Naive thymus-derived CD8-positive, alpha-beta T cell (primary cell): ENCODE data around the gene SRSF2. TPM values are rescaled to one million over a fixed set of nuclear protein-coding genes. Genes with fewer than 3 reads are reported as not detected.
A peak's percentile ranks its signal among the peaks of the same experiment; 100 is the strongest.
"Not testable (repeated sequence)": the region's sequence is repeated elsewhere in the genome, so short reads cannot be mapped to it uniquely, and the experiment has no call there.

Source experiments
- ATAC-seq, 2 donors: fragments of 150-1000 bp; cut with Tn5 transposase in 1 of 2; sonication (Bioruptor Pico), chemical (Tn5 transposase) in 1 of 2; 1 replicate in 1 of 2; 2 replicates in 1 of 2; pipeline ENCODE4 v1.10.0; 2021; ENCODE audit warnings: mild to moderate bottlenecking in 2 of 2, moderate library complexity in 2 of 2
- POLR2A ChIA-PET: fragments of 350-600 bp; sonication (Branson Sonifier 250); formaldehyde crosslinking; loops from one replicate; lab custom pipeline; 2021; ENCODE audit warnings: antibody characterized with exemption; lab: Charles Lee
- DNase-seq, 10 donors: peaks; one replicate each; pipeline versions ENCODE4 v3.0.0 to v3.0.0-alpha.2; 2020 to 2022
- H3K27ac Mint-ChIP-seq, 10 donors: one replicate each; pipeline ENCODE4 v1.8.0; 2020 to 2022; ENCODE audit warnings: mild to moderate bottlenecking in 10 of 10, mixed read lengths in 10 of 10, moderate library complexity in 4 of 10, inconsistent platforms in 1 of 10
- H3K27me3 Mint-ChIP-seq, 5 donors: one replicate each; pipeline ENCODE4 v1.8.0; 2021 to 2022; ENCODE audit warnings: mixed read lengths in 5 of 5
- H3K36me3 Mint-ChIP-seq, 3 donors: one replicate each; pipeline ENCODE4 v1.8.0; 2020 to 2022; ENCODE audit warnings: mixed read lengths in 3 of 3, mild to moderate bottlenecking in 2 of 3, inconsistent platforms in 1 of 3
- H3K4me1 Mint-ChIP-seq, 4 donors: one replicate each; pipeline ENCODE4 v1.8.0; 2021 to 2022; ENCODE audit warnings: mixed read lengths in 4 of 4
- H3K4me3 Mint-ChIP-seq, 10 donors: one replicate each; pipeline ENCODE4 v1.8.0; 2020 to 2022; ENCODE audit warnings: mild to moderate bottlenecking in 10 of 10, mixed read lengths in 10 of 10, moderate library complexity in 6 of 10, inconsistent platforms in 1 of 10
- H3K9me3 Mint-ChIP-seq, 9 donors: one replicate each; pipeline ENCODE4 v1.8.0; 2020 to 2022; ENCODE audit warnings: mixed read lengths in 9 of 9, mild to moderate bottlenecking in 3 of 9, inconsistent platforms in 1 of 9, moderate library complexity in 1 of 9
- polyA plus RNA-seq, 3 donors: library from polyadenylated mRNA; unstranded; fragments of 300-500 nt; fragmentation: Illumina TruSeq; gene quantifications; one replicate each; pipeline ENCODE4 v1.2.3, GENCODE V29; 2021
- total RNA-seq, 8 experiments: library from RNA in 2 of 8; stranded (reverse) in 2 of 8; gene quantifications; one replicate each; pipeline ENCODE4 v1.2.3 and lab custom pipeline; 2021 to 2026

SRSF2 gene
- total and polyA plus RNA-seq, 5 experiments from 2014 or later, result 101 to 377 (median 106) TPM

DNA sequence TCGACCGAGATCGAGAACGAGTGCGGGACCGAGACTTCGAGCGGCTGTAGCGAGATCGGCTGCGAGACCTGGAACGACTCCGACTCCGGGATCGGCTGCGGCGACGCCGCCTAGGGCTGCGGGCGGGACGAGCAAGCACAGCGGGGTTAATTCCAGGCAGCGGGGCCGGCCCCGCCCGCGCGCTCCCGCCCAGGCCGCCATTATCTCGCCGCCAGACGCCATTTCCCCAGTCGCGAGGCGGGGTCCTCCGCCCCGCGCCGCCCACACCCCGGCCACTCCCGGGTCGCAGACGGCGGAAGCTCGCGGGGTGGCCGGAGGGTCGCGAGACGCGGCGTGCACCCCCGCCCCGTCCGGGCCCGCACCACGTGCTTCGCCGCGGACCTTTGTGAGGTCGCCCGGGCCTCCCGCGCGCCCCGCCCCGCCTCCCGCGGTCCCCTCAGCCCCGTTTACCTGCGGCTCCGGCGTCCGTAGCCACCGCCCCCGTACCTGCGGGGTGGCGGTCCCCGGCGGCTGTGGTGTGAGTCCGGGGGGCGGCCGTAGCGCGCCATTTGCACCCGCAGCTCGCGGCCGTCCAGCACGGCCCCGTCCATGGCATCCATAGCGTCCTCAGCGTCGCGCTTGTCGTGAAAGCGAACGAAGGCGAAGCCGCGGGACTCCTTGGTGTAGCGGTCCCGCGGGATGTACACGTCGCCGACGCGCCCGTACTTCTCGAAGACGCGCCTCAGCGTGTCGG is 616 bp downstream of the SRSF2 start:
- Mint-ChIP-seq H3K27me3 (no peaks in the 10 kb centered on the region), H3K36me3 (peaks cover 21 to 56% (median 34%) of the 10 kb centered on the region in 3 donors), H3K27ac (peak overlapping the region; percentile 85 to 100 (median 98)), H3K4me1 (peaks cover 34 to 72% (median 61%) of the 10 kb centered on the region in 4 donors), H3K4me3 (peak overlapping the region; percentile 95 to 98 (median 96)), H3K9me3 (no peaks in the 10 kb centered on the region)
- DNase-seq (peak; percentile 35 to 77 (median 62)), ATAC-seq (peak; percentile 11 to 29)
- POLR2A ChIA-PET, result interaction anchor here (0.6 to 7.2 kb wide), 19 partner anchors 11 to 1624 kb away, joined by 3 to 184 read pairs (median 5); partner anchors contain the start of genes JMJD6, METTL23 and TMEM94

DNA sequence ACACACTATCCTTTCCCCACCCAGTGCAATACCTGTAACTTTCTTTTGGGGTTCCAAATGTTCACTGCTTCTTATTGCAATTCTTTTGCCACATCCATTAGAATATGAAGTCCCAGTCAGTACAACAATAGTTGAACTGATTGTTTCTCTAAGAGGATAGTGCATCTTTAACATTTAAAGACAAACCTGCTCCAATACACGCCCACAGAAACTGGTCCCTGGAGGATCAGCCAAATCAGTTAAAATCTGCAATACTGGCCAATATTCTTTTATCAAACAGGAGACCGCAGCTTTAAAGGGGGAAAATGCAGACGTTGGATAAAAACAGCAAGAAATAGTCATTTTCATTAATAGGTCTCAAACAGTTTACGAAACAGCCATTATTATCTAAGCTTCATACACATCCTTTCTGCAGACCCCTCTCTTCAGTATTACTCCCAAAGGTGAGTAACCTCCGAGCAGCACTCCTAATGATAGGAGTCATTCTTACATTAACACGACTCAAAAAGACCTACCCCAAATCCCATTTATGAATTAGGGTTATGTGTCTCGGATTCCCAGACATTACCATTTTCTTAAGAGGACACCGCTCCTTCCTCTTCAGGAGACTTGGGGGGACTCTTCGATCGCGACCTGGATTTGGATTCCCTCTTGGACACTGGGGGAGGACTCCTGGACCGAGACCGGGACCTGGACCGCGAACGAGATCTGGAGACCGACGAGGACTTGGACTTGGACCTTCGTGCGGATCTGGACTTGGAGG is 1.4 kb downstream of the SRSF2 start:
- no peaks in the 10 kb centered on the region for H3K27me3 Mint-ChIP-seq
- DNase-seq (no peak), ATAC-seq (no peak)
- H3K4me3 Mint-ChIP-seq, result peak overlapping the region; percentile 90 to 98 (median 94)
- POLR2A ChIA-PET, result interaction anchor here (0.6 to 7.2 kb wide), 15 partner anchors 10 to 1395 kb away, joined by 3 to 184 read pairs (median 5); partner anchors contain the start of genes JMJD6, METTL23 and WBP2
- H3K36me3 Mint-ChIP-seq, result peaks cover 21 to 55% (median 32%) of the 10 kb centered on the region in 3 donors
- no peaks in the 10 kb centered on the region for H3K9me3 Mint-ChIP-seq
- H3K4me1 Mint-ChIP-seq, result peaks cover 34 to 73% (median 63%) of the 10 kb centered on the region in 4 donors
- H3K27ac Mint-ChIP-seq, result peak overlapping the region; percentile 85 to 99 (median 97)

GRCh38 chr17:76735006-76735405 is 2.1 kb downstream of the SRSF2 start:
- H3K4me1 Mint-ChIP-seq, result peaks cover 34 to 72% (median 65%) of the 10 kb centered on the region in 4 donors
- peaks cover 21 to 61% (median 31%) of the 10 kb centered on the region in 3 donors for H3K36me3 Mint-ChIP-seq
- H3K27ac Mint-ChIP-seq, result peak overlapping the region; percentile 85 to 99 (median 97)
- ATAC-seq, result no peak
- H3K9me3 Mint-ChIP-seq, result no peaks in the 10 kb centered on the region
- POLR2A ChIA-PET, result interaction anchor here (0.7 to 7.2 kb wide), 8 partner anchors 10 to 1199 kb away, joined by 3 to 184 read pairs (median 21); partner anchors contain the start of genes JMJD6 and METTL23
- peak overlapping the region; percentile 90 to 98 (median 94) for H3K4me3 Mint-ChIP-seq
- peak in 2 of 10 donors; percentile 29 to 34 for DNase-seq
- no peaks in the 10 kb centered on the region for H3K27me3 Mint-ChIP-seq

DNA sequence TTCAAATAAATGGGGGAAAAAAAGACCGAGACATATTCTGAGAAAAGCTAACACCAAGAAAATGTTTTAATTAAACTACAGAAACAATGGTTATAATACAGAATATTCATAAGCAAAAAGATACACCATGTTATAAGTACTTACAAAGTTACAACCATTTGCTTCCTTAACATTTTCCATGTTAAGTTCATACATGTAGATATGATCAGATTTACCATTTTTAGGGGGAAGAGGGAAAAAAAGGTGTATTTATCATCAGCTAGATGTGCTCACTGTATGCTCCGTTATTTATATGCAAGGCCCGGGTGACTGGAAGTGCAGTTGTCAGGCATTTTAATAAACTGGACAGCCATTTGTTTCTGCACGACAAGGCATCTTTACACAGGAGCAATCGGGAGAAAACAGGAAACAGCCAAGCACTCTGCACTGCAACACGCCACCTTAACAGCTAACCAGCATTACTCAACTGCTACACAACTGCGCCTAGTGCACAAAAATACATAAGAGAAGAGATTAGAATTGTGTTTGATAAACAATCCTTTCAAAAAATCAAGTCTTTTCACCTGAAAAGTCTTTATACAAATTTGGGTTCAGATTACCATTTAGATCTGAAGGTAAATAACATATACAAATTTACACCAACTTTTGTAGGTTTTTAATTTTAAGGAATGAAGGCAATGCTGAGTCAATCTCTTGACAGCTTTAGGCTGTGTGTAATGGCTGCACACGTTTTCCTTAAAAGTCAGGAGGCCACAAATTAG is 2.9 kb downstream of the SRSF2 start:
- Mint-ChIP-seq H3K4me1 (peaks cover 34 to 75% (median 70%) of the 10 kb centered on the region in 4 donors), H3K27ac (peak overlapping the region; percentile 85 to 99 (median 97)), H3K27me3 (no peaks in the 10 kb centered on the region), H3K9me3 (no peaks in the 10 kb centered on the region), H3K36me3 (peaks cover 21 to 69% (median 34%) of the 10 kb centered on the region in 3 donors), H3K4me3 (peak overlapping the region; percentile 90 to 98 (median 94))
- DNase-seq (peak in 1 of 10 donors; percentile 19), ATAC-seq (no peak)
- POLR2A ChIA-PET, result interaction anchor here (0.6 to 7.2 kb wide), 6 partner anchors 9 to 82 kb away, joined by 4 to 184 read pairs (median 60); partner anchors contain the start of genes JMJD6 and METTL23

DNA sequence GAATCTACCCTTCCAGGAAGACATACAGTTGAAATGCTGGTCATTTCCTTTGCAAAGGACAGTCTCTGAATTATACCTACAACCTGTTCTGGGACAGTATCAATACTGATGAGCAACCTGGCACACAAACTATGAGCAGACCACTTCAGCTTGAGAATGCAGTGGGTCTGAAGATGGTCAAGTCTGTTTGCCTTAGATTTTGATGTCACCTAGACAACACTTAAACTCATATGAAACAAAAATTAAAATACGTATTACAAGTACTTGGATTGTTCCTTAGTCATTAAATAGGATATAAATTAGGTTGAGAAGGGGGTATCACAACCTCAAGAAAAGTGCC is 3.5 kb downstream of the SRSF2 start:
- POLR2A ChIA-PET, result interaction anchor here (0.6 to 7.2 kb wide), 4 partner anchors 19 to 83 kb away, joined by 3 to 93 read pairs (median 5); no protein-coding TSS in a partner anchor
- H3K4me1 Mint-ChIP-seq, result peaks cover 31 to 72% (median 68%) of the 10 kb centered on the region in 4 donors
- ATAC-seq (no peak), DNase-seq (no peak)
- H3K36me3 Mint-ChIP-seq, result peaks cover 21 to 72% (median 34%) of the 10 kb centered on the region in 3 donors
- H3K27ac Mint-ChIP-seq, result peak overlapping the region in 9 of 10 donors; percentile 30 to 97 (median 93)
- H3K27me3 Mint-ChIP-seq, result no peaks in the 10 kb centered on the region
- peak overlapping the region; percentile 90 to 98 (median 94) for H3K4me3 Mint-ChIP-seq
- no peaks in the 10 kb centered on the region for H3K9me3 Mint-ChIP-seq

GRCh38 chr17:76732734-76733617 is 4.2 kb downstream of the SRSF2 start:
- Mint-ChIP-seq H3K4me3 (peak overlapping the region in 9 of 10 donors; percentile 20 to 98 (median 94)), H3K27me3 (no peaks in the 10 kb centered on the region), H3K9me3 (no peaks in the 10 kb centered on the region), H3K27ac (peak overlapping the region; percentile 30 to 97 (median 82)), H3K4me1 (peaks cover 24 to 72% (median 65%) of the 10 kb centered on the region in 4 donors), H3K36me3 (peaks cover 21 to 72% (median 34%) of the 10 kb centered on the region in 3 donors)
- no peak for DNase-seq
- POLR2A ChIA-PET, result interaction anchor here (0.6 to 7.2 kb wide), 8 partner anchors 10 to 375 kb away, joined by 3 to 93 read pairs (median 4); no protein-coding TSS in a partner anchor
- ATAC-seq, result no peak

GRCh38 chr17:76731800-76732733 is 5.1 kb downstream of the SRSF2 start:
- peaks cover 21 to 76% (median 34%) of the 10 kb centered on the region in 3 donors for H3K36me3 Mint-ChIP-seq
- ATAC-seq, H3K9me3 Mint-ChIP-seq, DNase-seq, H3K27me3 Mint-ChIP-seq: not testable (repeated sequence)
- H3K27ac Mint-ChIP-seq, result peak overlapping the region; percentile 56 to 97 (median 72)
- peaks cover 29 to 80% (median 71%) of the 10 kb centered on the region in 4 donors for H3K4me1 Mint-ChIP-seq
- POLR2A ChIA-PET, result interaction anchor here (0.6 to 7.2 kb wide), 8 partner anchors 10 to 376 kb away, joined by 3 to 93 read pairs (median 4); no protein-coding TSS in a partner anchor
- H3K4me3 Mint-ChIP-seq, result peak overlapping the region in 6 of 10 donors; percentile 22 to 94 (median 32)

DNA sequence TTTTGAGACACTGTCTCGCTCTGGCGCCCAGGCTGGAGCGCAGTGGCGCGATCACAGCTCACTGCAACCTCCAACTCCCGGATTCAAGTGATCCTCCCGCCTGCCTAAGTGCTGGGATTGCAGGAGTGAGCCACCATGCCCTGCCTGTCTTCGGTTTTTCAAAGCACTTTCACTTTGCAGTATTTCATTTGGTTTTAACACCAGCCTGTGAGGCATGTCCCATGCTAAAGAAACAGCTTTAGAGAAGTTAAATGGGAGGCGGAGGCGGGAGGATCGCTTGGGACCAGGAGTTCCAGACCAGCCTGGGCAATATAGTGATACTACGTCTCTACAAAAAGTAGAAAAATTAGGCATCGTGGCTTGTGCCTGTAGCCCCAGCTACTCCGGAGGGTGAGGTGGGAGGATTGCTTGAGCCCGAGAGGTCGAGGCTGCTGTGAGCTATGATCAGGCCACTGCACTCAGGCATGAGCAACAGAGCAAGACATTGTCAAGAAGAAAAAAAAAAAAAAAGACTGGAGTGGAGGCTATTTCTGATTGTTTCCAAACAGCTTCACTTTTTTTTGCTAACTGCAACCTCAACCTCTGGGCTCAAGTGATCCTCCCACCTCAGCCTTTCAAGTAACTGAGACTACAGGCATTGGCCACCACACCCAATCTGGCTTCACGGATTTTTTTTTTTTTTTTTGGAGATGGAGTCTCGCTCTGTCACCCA is 9.2 kb downstream of the SRSF2 start:
- peaks cover 0 to 70% (median 9%) of the 10 kb centered on the region in 3 donors for H3K36me3 Mint-ChIP-seq
- no peaks in the 10 kb centered on the region for H3K27me3 Mint-ChIP-seq
- peaks cover 13 to 79% (median 63%) of the 10 kb centered on the region in 4 donors for H3K4me1 Mint-ChIP-seq
- ATAC-seq (no peak), DNase-seq (peak in 4 of 10 donors; percentile 23 to 49 (median 34))
- POLR2A ChIA-PET, result interaction anchor here (0.5 to 9.3 kb wide), 26 partner anchors 10 to 1467 kb away, joined by 3 to 184 read pairs (median 4); partner anchors contain the start of genes MFSD11, MXRA7, PRPSAP1 and RECQL5
- peak overlapping the region; percentile 91 to 99 (median 98) for H3K27ac Mint-ChIP-seq
- peak overlapping the region; percentile 91 to 99 (median 97) for H3K4me3 Mint-ChIP-seq
- H3K9me3 Mint-ChIP-seq, result no peaks in the 10 kb centered on the region
